IPS DF 4.7 (cell line): ENCODE data around the gene TREML2.

Source experiments
- DNase-seq: peaks from one replicate; pipeline ENCODE4 v3.0.0-alpha.2; 2013; ENCODE audit warnings: low spot score; ENCODE audit errors: extremely low read depth

The TREML2 gene

DNA sequence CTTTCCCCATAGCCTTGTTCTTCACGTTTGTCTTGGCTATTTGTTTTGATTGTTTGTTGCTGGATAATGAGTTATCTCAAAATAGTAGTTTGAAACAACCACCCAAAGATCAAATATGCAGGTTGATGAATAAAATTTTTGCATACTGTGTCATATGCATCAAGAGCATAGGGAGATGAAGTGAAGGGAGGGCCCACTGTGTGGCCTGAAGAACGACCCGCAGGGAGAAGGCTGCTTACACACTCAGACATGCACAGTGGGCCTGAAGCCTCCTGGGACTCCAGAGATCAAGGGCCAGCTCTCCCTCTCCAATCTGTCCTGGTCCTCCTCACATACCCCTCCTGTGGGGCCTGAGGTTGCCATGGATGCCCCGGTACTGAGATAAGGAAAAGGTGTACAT, 21.8 kb downstream of the TREML2 start:
- no peak for DNase-seq

- no peak for DNase-seq
These were observed 23.3 kb downstream of the TREML2 start for GRCh38 chr6:41177695-41178094.

DNA sequence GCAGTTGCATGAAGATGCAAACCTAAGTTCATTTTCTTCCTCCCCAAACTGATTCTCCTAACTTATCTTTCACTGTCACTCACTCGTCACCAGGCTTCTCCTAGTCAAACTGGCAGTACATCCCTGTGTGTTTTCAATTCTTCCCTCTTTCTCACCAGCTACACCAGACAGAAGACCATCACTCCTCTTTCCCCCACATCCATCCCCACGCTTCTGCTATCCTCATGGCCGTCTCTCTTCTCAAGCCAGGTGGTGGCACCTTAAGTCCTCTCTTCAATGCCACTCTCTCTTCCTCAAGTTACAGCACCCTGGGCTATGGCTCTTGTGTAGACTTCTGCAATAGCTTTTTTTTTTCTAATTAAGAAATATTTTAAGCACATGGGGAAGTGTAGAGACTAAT, 23.7 kb downstream of the TREML2 start:
- no peak for DNase-seq

- DNase-seq = no peak
These were observed 24.8 kb downstream of the TREML2 start for GRCh38 chr6:41176189-41176588.

DNA sequence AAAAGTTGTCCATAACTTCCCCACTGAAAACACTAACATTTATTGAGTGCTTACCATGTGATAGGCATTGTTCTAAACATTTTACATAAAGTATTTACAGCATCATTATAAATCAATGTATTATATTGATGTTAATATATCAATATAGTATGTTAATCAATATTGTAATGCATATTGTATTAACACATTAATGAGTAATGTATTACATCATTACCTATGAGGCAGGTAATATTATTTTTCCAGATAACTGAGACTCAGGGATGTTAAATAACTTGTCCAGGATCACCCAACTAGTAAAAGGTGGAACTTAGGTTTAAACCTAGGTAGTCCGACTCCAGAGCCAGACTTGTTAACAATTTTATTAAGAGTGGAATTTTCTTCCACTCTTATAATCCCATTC, 25.9 kb downstream of the TREML2 start:
- no peak for DNase-seq

DNA sequence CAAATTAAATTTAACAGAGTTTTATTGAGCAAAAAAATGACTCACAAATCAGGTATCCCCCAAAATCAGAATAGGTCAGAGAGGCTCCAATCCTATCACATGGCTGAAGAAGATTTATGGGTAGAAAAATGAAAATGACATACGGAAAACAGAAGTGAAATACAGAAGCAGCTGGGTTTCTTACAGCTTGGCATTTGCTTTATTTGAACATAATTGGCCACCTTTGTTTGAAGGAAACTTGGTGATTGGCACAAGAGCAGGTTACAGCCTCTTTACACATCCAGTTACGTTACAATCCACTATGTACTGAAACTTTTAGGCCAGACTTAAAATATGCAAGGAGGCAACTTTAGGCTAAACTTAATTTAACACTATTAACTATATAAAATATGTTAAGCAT, 26.3 kb downstream of the TREML2 start:
- DNase-seq = no peak

DNA sequence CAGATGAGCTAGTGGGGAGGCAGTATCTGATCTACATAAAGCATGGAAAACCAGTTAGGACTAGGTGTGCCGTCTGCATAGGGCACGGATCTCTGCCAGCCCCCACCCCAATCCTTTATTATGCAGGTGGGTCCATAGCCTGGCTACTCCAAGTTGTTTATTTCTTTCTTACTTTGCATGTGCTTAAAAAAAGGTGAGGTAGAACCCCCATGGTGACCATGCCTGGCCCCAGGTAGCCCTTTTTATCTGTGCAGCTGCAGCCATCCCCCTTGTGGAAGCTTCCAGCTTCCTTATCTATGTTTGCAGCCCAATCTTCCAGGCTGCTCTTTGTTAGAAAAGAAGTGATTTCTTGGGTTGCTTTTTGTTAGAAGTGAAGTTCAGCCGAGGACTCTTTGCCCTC, 29.0 kb downstream of the TREML2 start:
- DNase-seq = no peak

DNA sequence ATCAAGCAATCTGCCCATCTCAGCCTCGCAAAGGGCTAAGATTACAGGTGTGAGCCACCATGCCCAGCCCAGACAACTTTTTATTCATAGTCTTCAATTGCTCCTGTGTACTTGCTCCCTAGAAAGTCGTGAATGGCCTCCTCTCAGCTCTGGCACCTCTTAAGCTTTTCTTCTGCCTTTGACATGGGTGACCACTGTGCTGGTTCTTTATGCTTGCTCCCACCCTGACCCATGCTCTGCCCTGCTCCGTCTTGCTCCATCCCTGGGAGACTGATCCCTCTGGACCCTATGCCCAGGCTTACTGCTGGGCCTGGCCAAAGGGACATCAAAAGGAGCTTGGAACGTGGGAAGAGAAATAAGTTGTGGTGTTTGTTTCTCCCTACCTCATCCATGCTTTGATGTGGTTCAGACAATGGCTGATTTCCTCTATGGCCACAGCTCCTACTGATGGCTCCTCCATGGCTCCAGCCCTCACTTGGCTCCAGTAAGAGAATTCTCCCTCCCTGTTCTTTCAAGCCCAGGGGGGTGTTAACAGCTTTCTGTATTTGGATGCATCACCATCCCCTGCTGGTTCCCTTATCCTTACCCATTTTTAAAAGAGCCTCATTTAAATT, 30.3 kb downstream of the TREML2 start:
- no peak for DNase-seq

GRCh38 chr6:41167173-41167963, 33.6 kb downstream of the TREML2 start:
- DNase-seq = no peak

DNA sequence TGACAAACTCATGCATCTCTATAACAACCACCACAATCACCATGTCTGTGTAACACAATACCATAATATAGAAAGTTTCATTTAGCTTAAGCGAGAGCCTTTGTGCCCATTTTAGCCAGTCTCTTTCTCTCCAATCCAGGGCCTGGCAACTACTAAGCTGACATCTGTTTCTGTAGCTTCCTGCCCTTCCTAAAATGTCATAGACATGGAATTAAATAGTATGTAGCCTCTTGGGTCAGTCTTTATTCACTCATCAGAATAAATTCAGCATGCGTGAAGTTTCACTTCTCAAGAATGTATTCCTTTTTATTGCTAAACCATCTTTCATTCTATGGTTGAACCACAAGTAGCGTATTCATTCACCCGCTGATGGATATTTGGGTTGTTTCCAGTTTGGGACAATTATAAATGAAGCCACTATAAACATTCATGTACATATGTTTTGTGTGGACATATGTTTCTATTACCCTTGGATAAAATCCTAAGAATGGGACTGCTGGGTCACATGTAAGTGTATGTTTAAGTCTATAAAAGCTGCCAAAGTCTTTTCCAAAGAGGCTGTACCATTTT, 36.3 kb downstream of the TREML2 start:
- no peak for DNase-seq

DNA sequence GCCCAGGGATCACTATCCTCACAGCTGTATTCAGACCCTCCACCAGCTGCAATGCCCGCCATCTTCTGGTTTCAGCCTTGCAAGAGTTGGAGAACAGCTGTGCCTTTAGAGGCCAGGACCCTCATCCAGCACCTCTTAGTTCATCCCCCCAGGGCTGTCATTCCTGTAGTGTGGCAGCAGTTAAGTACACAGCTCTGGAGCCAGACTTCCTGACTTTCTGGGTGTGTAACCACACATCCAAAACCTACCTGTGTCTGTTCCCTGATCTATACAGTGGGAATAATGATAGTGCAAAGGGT, 37.6 kb downstream of the TREML2 start:
- DNase-seq = no peak

GRCh38 chr6:41162687-41163418, 38.1 kb downstream of the TREML2 start, which contains the start of gene TREM2:
Gene TREM2, minus strand, starts transcription at chr6:41163116. Its CDS starts 34 bp downstream, at chr6:41163082.
- no peak for DNase-seq

DNA sequence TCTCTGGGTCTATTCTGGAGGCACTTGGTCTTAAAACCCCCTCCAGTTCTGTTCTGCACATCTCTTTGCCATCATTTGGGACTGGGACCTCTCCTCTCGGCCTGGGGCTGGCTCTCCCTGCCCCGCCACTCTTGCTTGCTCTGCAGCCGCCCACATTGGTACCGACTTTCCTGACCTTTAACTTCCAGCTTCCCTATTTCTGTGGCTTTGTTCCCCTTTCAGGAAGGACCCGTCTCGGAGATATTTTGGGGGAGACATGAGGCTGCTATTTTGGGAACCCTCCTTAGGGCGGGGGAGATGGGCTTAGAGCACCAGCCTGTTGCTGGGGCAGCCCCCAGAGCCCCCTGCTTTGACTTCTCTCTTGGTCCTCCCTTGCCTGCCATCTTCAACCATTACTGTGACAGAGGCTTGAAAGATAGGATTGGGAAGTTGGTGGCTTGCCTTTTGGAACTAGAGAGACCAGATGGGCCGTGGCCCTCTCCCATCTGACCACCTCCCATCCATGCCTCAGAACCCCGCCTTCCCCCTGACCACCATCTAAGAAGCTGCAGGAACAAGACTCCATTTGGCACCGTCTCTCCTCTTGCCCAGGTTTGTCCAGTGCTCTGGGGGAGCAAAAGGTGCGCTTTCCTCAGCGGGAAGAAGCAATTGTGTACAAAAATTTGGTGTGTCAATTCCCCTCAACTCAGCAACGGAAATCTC, 38.9 kb downstream of the TREML2 start:
- DNase-seq = no peak

DNA sequence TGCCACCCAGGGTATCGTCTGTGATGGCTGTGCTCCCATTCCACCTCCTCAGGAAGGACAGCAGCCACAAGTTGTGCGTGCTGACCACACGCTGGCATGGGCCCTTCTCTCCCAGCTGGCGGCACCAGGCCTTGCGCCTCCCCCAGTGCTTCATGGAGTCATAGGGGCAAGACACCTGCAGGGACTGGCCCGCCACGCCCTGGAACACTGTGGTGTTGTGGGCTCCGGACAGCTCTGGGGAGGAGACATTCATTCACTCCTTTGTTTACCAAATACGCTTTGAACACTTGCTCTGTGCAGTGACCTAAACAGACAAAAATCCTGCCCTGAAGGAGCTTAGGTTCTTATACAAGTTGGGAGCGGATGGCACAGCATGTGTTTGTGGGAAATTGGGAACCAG, 39.6 kb downstream of the TREML2 start:
- DNase-seq = no peak

GRCh38 chr6:41160933-41161332, 40.0 kb downstream of the TREML2 start:
- DNase-seq = no peak

- DNase-seq = no peak
These were observed 41.4 kb downstream of the TREML2 start for GRCh38 chr6:41159415-41160082.

GRCh38 chr6:41157323-41157722, 43.6 kb downstream of the TREML2 start:
- no peak for DNase-seq

DNA sequence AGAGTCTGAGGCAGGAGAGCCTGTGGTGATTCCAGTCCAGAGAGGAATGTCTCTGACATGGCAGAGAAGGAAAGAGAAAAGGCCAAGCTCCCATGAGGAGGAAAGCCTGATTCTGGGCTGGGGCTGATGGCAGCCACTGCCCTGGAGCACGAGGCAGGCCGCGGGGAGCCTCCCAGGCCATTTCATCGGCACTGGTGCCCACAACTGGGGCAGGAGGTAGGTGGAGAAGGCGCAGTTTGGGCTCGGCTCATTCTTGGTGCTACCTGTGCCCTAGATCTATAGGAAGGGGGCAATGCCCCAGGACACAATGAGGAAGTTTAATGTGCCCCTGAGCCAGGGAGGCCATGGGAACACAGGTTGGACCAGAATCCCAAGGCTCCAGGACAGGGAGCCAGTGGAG, 44.2 kb downstream of the TREML2 start:
- no peak for DNase-seq

DNA sequence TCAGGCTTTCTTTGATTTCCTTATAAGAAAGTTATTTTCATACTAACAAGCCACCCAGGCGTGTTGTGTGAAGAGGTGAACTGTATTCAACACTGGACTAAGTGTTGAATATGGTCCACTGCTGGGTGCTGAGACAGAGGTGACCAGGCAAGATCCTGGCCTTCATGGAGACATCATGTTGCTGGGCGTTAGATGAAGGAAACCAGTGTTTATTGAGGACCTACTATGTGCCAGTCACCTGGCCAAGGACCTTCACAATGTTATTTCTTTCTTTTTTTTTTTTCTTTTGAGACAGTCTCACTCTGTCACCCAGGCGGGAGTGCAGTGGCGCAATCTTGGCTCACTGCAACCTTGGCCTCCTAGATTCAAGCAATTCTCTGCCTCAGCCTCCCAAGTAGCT, 44.9 kb downstream of the TREML2 start:
- DNase-seq = no peak

DNA sequence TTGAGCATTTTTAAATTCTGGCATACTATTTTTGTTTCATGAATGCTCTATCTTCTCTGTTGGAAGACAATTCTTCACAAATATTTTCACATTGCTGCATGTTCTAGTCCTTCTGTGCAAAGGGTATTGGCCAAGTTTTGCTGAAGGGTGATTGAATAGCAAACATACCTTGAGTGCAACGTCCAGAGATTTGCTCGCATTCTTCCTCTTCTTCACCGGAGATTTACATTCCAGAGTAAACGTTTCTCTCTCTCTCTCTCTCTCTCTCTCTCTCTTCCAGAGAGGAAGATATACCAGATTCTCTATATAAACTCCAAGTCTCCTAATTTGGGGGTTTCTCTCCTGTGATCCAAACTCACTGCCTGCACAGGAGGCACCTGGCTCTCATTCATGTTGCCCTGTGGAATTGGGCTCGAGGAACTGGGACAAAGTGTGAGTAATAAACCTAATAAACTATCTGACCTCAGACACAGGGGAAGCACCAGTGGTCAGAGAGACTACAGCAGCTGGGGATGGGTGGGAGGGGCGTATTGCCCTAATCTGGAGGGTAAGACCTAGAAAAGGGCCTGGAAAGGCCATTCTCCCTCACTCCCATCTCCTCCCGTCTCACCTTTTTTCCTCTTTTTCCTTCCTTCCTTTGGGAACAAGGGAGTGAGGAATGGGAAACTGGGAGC, 45.7 kb downstream of the TREML2 start:
- DNase-seq = no peak
